Lower leg skin (tissue), 3 donors: Measurements from ENCODE around the gene TUBA8.

Experiments
- POLR2A ChIP-seq, 2 donors: fragments of 450-650 bp; IDR thresholded peaks; one replicate each; pipeline ENCODE4 v1.6.1; 2016 to 2017; ENCODE audit warnings: antibody characterized with exemption in 2 of 2, mild to moderate bottlenecking in 1 of 2, moderate library complexity in 1 of 2
- TF ChIP-seq, protein P1 (sequence below), 3 donors: fragments of 450-650 bp; IDR thresholded peaks; one replicate each; pipeline ENCODE4 v1.5.1; 2016; ENCODE audit warnings: antibody characterized with exemption in 3 of 3, mild to moderate bottlenecking in 3 of 3, moderate library complexity in 2 of 3

DNA sequence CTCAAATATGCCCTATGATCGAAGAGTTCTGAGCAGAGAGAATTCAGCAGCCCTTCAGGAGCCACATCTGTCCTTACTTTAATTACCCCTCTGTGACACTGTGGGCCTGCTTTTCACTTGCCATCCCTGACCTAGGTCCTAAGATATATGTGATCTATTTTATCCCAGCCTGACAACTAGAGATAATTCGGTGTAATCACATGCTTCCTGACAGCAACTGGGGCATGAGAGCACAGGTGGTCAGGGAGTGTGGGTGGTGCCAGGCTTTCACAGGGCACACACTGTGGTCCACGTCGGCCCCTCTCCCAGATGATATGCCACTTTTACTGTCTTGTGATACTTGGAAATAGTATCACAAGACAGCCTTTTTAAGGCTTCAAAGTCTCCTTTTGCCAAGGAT, 3.9 kb downstream of the TUBA8 start:
- TF ChIP-seq, protein P1, sequence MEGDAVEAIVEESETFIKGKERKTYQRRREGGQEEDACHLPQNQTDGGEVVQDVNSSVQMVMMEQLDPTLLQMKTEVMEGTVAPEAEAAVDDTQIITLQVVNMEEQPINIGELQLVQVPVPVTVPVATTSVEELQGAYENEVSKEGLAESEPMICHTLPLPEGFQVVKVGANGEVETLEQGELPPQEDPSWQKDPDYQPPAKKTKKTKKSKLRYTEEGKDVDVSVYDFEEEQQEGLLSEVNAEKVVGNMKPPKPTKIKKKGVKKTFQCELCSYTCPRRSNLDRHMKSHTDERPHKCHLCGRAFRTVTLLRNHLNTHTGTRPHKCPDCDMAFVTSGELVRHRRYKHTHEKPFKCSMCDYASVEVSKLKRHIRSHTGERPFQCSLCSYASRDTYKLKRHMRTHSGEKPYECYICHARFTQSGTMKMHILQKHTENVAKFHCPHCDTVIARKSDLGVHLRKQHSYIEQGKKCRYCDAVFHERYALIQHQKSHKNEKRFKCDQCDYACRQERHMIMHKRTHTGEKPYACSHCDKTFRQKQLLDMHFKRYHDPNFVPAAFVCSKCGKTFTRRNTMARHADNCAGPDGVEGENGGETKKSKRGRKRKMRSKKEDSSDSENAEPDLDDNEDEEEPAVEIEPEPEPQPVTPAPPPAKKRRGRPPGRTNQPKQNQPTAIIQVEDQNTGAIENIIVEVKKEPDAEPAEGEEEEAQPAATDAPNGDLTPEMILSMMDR (IDR thresholded peaks at IDR 0.05): no peak
- TF ChIP-seq POLR2A (IDR thresholded peaks at IDR 0.05): no peak
